ENCODE results near the gene HOXA1.
"Not testable (repeated sequence)": the region's sequence is repeated elsewhere in the genome, so short reads cannot be mapped to it uniquely, and the experiment has no call there.

HOXA1 gene

DNA sequence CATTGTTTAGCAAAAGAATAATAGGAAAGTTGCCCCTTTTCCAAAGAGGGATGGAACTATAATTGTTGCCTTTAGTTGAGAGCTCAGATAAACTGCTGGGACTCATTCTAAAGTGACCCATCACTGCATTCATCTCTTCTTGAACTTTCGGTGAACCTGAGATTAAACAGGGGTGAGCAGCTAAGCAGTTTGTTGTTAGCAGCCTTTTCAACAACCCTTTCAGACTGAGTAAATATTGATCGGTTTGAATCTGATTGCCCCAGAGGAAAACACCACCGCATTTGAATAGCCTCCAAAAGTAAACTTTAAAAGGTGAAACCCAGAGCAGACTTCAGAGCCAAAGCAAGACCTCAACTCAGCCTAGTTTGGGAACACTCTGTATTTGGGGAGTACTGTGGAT, 4.7 kb downstream of the HOXA1 start:
- DNase-seq = no peak

DNA sequence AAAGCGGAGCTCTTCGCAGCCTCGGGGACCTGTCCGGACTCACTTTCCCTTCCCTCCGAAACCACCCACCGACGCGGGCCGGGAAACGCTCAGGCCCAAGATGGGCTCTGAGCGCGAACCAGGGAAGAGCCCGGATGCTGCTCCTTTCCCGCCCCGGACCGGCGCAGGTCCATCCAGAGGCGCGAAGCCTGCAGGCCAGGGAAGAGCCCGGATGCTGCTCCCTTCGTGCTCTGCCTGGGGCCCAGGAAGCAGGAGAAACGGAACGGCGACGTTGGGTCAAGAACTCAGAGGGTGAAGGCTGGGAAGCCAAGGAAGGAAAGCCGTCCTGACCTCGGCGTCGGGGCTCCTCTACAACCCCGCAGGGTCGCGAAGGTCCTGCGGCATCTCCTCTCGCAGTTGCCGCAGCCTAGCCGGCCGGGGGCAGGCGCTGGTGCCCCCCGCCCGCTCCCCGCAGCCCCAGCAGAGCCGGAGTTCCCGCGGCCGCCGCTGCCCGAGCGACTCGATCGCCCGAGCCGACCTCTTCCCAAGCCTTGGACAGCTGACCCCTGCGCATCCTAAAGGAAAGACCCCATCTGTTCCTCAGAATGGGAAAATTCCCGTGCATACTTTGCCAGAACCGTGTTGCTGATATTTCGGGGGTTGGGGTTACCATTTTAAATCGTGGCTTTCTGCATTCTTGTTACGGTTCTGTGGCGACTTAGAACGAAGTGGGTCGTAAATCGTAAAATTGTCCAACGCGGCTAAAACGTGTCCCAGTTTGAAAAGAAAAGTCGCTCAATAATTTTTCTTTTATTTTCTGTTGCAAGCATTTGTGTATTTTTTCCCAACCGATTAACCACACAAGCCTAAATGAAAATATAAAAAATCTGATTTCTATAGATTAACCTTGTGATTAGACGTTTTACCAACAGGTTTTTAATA, 7.5 kb downstream of the HOXA1 start:
- DNase-seq = no peak

DNA sequence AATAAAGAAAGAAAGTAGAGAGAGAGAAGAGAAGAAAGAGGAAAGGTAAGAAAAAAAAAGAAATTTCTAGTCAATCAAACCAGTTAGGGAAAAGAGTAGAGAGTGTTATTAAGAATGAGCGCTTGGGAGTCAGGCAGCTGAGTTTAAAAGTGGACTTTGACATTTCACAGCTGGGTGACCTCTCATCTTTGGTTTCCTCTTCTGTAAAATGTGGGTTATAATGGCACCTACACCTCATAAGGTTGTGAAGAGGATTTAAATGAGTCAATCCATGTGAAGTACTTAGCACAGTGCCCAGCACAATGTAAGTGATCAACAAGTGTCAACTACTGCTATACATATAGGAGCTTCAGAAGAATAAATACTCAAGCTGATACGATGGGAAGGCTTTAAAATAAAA, 12.2 kb downstream of the HOXA1 start:
- no peak for DNase-seq

DNA sequence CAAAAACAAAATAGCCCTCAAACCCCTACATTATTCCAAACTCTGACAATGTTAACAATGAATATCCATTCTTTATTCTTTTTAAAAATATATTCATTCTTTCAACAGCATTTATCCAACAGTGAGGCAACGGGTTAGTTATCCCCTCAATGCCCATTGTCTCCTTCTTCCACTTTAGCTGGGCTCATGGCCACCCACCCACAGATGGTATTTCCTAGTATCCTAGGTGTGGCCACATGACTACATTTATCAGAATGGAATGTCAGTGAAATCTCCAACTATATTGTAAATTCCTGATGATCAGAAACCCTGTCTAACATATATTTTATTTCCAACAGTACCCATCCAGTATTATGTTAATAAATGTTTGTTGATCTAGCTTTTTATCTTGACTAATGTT, 13.6 kb downstream of the HOXA1 start:
- DNase-seq = no peak

DNA sequence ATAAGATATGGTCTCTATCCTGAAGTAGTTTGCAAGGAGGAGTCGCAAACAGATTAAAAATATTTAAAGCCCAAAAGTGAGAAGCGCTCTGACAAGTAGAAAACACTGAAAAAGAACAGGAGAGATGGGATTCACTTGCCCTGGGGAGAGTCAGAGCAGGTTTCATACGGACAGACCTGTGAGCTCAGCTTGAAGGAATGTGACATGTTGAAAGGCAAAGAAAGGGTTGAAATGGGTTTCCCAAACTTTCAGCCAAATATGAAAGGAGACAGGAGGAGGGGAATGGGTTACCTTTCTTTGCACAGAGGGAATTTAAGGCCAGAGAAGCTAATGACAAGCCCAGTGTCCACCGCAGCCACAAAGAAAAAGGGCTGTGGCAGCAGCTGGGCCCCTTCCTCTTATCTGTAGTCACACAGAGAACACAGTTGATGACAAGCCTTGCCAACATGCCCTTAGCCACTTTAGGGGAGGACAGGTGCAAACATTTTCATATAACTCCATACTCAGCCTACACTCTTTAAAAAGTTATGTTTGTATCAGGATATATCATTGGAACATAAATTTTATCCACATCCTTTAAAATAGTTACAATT, 14.9 kb downstream of the HOXA1 start:
- DNase-seq = peak; percentile 74

DNA sequence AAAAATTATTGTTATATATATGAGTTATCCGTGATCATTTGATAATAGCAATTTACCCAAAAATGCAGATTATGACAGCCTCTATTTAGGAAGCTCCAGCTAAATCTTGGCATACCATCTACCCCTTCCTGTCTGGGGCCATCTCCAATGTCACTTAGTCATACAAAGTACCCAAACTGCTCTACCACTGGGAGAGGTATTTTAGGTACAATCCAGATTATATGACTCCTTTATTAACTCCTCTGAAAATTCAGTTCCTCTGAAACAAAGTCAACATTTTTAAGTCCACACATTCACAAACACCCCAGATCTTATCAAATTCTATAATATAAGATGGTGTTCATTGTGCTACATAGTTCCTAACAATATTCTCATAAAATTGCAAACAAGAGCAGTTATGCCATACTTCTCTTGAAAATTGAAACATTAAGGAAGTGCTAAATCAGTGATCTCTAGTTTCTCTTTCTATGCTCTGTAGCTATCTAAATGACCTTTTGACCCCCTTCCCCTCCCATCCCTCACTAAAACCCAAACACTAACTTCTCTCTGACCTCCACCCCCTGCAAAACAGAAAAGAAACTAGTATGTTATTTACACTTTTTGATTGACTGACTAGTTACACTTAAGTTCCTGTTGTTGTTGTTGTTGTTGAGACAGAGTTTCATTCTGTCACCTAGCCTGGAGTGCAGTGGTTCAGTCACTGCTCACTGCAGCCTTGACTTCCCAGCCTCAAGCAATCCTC, 16.4 kb downstream of the HOXA1 start:
- peak; percentile 57 for DNase-seq

DNA sequence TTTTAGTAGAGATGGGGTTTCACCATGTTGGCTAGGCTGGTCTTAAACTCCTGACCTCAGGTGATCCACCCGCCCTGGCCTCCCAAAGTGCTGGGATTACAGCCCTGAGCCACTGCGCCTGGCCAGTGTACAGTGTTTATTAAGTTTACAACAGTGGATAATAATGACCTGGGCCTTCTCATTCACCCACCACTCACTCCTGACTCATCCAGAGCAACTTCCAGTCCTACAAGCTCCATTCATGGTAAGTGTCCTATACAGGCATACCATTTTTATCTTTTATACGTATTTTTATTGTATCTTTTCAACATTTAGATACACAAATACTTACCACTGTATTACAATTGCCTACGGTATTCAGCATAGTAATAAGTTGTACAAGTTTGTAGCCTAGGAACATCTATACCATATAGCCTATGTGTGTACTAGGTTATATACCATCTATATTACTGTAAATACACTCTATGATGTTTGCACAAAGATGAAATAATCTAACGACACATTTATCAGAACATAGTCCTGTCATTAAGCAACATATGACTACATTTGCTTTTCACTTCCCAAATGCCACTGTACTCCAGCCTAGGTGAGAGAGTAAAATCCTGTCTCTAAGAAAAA, 17.1 kb downstream of the HOXA1 start:
- DNase-seq = no peak

DNA sequence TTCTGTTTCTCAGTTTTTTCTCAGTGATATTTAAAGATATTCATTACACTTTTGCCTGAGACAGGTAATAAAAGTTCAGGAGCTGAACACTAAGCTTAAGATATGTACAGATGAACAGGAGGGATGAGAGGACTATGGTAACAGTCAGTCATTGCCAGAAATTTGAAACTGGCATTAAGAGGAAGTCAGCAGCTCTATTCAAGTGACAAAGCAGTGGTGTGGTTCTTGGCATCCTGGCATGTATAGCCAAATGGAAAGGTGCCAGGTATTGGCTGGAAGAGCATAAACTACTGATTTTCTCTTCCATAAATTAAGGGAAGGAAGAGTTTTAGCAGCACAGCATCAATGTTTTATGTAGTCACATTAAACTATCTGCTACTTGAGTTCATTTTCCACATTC, 22.7 kb downstream of the HOXA1 start:
- no peak for DNase-seq

DNA sequence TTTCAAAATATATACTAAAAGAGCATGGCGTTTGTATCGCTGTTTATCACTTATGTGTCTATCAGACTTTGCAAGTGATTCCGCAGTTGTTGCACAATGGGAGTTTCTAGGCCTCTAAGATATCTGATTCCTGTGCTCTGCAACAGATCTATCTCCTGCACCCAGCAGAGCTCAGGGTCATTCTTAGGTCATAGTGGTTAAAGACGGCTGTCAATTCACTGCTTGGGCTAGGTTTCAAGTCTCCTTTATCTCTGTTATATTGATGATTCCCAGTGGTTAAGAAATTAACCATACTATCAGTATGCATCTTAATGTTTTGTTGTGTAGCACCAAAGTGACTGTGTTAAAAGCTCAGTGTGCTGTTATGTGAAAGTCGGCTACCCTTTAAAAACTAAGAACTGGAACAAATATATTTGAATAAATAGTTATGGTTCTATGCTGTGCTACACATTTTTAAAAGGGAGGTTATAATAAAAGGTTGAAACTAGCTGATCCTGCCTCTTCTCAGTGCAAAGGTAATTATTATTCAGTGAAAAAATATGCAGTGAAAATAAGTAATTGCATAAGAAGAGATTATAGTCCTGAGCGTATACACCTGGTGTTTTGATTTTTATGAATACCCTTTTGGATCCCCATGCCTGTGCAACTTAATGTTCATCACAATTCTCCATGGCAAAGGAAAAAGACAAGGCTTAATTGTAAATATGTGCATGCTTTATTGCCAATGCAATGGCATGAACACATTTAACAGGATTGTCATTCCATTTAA, 24.0 kb downstream of the HOXA1 start:
- peak; percentile 90 for DNase-seq

DNA sequence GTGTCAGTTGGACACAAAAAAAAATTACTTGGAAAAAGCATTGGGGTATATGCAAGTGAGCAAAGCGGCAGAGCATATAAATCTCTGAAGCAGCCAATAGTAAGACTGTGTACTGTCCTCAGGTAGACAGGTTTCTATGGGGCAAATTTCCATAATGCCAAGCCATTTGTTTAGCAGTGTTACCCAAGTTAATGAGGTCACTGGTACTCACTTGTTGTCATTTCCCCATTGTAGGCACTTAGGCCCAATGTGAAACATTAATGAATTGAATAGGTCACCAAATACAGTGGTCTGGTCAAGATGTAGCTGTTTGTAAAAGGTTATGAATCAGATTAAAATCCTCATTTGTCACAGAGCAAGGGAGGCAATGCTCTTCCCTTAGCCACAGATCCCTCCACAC, 27.5 kb downstream of the HOXA1 start:
- DNase-seq = no peak

DNA sequence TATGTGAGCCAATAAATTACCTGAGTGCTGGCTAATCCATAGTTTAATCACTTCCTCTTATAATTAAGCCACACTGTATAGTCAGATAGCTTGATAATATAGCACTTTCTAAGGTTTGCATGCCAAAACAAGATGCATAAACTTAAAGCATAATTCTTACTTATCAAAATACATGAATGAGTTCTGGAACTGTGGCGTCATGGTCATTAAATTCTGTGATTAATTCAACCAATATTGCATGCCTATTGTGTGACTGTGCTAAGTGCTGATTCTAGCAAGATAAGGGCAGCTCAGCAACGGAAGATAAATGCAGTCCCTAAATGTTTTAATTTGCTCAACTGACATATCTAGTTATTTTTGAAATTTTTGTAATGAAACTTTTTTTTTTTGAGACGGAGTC, 29.7 kb downstream of the HOXA1 start:
- DNase-seq = no peak

DNA sequence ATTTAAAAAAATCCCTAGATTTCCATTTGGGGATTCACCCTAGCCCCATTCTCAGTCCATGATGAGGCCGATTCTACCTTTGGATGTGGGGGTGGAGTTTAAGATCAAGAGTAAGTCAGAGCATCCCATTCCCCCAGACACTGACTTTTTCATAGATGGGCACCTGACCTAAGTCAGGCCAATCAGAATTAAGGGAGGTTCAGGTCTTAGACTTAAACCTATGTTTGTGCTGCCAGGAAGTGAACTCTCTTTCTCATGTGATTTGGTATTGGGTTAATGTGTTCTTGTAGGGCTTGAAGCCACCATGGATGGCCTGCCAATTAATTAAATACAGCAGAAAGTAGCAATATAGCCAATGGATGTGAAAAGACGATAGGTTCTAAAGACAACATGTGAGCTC, 30.1 kb downstream of the HOXA1 start:
- DNase-seq = no peak

DNA sequence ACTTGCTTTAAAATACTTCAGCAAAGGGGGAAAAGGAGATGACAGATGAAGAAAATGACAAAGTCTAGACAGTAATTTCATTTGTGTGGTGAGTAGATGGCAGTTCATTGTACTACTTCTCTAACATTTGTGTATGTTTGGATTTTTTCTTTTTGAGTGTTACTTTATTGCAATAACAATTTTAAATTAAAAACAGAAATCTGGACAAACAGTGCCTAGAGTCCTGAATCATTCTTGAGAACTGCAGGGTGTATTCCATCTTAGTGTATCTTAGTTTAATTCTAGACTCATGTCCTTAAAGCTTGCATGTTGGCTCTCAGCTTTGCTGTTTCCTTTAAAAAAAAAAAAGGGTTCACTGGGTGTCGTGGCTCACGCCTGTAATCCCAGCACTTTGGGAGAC, 31.1 kb downstream of the HOXA1 start:
- DNase-seq = no peak

DNA sequence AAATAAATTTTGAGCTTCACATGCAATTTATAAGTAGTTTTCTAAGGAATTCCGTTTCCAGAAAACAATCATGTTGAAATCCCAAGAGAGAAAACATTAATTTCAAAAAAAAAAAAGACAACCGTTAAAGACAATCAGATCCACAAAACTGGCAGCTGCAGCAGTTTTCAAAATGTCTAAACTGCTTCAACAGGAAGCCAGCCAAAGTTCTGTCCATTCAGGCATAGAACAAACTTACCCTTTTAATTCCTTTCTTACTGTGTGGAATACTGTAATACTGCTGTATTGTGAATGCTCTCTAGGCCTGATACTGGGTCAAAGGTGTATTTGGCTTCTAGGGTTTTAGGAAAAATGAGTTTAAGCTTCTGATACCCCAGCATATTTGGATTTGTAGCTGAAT, 31.6 kb downstream of the HOXA1 start:
- DNase-seq = no peak

DNA sequence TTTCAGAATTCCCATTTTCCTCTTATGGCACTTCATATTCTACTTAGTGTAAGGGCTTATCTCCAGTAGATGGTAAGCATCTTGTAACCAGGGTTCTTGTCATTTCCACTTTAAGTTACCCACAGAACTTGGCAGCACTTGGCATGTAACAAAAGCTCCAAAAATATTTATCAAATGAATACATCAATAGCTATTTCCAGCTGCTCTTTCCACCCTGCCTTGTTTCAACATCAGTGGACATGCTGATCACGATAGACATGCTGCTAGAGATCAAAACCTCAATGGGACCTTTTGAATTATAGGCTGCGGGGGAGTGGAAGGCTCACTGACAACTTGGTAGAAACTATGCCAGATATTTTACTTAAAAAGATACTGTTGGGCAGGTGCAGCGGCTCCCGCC, 32.9 kb downstream of the HOXA1 start:
- DNase-seq = no peak

DNA sequence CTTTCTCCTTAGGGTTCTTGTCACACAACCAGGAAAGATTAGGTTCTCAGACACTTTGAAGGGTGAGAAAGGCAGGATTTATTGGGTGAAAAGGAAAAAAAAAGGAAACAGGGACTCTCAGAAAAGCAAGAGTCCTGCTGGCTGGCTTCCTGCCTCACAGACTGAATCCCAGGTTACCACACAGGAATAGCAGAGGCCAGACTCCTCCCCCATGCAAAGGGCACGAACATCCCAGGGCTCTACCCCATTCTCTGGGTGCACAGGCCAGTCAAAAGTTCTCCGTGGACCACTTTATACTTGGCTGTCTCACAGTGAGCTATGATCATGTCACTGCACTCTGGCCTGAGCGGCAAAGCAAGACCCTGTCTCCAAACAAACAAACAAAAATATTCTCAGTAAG, 42.6 kb downstream of the HOXA1 start:
- DNase-seq = no peak

DNA sequence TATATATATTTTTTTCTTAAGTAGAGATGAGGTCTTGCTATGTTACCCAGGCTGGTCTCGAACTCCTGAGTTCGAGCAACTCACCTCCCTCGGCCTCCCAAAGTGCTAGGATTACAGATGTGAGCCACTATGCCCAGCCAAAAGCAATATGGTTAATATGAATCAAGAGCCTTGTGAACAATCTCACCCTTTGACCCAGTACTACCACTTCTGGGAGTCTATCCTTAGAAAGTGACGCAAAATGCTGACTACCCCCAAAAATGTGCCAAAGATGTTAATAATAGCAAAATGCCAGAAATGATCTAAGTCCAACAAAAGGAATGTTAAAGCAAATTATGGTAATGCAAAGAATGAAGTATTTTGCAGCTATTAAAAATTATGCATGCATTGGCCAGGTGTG, 44.3 kb downstream of the HOXA1 start:
- DNase-seq = no peak

DNA sequence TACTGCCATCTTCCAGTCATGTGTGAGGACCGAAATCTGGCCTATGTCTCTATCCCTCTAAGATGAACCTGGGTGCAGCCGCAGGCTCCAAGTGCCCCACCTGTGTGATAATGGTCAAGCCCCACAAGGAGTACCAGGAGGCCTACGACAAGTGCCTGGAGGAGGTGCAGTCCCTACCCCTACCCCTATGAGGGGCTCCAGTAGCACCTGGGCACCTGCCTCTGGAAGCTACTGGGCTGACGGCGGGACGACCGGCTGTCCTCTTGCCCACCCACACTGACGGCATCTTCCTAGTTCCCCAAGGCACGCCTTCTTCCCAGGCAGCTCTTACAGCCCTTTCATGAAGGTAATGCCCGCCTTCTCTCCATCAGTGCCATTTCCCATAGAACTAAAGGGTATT, 47.4 kb downstream of the HOXA1 start:
- no peak for DNase-seq

DNA sequence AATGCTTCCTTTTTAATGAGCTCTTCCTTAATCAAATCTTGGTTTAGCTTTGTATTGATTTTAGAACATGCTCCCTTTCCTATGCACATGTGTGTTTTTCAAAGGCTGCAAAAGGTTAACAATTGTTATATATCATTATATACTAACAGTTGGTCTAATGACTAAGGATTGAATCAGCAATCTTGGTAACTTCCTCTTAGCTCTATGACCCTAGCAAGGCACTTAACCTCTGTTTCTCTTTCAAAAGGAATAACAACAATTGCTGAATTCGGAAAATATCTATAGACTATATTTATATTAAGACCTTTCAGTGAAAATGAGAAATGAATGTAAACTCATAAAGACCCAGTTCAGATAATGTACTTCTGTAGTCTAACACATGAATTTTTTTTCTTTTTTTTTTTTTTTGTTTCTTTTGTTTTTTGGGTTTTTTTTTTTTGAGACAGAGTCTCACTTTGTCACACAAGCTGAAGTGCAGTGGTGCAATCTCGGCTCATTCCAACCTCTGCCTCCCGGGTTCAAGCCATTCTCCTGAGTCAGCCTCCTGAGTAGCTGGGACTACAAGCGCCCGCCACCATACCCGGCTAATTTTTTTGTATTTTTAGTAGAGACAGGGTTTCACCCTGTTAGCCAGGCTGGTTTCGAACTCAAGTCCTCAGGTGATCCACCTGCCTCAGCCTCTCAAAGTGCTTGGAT, 48.8 kb downstream of the HOXA1 start:
- DNase-seq = peak; percentile 60

DNA sequence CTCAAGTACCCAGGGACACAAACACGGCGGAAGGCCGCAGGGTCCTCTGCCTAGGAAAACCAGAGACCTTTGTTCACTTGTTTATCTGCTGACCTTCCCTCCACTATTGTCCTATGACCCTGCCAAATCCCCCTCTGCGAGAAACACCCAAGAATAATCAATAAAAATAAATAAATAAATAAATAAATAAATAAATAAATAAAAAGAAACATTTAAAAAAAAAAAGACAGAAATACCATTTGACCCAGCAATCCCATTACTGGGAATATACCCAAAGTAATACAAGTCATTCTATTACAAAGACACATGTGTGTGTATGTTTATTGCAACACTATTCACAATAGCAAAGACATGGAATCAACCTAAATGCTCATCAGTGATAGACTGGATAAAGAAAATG, 49.8 kb downstream of the HOXA1 start:
- not testable (repeated sequence) for DNase-seq

DNA sequence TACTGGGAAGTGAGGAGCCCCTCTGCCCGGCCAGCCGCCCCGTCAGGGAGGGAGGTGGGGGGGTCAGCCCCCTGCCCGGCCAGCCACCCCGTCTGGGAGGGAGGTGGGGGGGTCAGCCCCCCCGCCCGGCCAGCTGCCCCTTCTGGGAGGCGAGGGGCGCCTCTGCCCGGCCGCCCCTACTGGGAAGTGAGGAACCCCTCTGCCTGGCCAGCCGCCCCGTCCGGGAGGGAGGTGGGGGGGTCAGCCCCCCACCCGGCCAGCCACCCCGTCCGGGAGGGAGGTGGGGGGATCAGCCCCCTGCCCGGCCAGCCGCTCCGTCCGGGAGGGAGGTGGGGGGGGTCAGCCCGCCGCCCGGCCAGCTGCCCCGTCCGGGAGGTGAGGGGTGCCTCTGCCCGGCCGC, 50.7 kb downstream of the HOXA1 start:
- not testable (repeated sequence) for DNase-seq
